Femur (tissue), 1 donor: ENCODE data around the gene NR2C1.

Experiments
- DNase-seq: peaks from one replicate; pipeline ENCODE4 v3.0.0-alpha.2; 2017

Gene NR2C1

GRCh38 chr12:95083938-95084337 lies 10.5 kb upstream of the NR2C1 start:
- DNase-seq = peak; percentile 35

DNA sequence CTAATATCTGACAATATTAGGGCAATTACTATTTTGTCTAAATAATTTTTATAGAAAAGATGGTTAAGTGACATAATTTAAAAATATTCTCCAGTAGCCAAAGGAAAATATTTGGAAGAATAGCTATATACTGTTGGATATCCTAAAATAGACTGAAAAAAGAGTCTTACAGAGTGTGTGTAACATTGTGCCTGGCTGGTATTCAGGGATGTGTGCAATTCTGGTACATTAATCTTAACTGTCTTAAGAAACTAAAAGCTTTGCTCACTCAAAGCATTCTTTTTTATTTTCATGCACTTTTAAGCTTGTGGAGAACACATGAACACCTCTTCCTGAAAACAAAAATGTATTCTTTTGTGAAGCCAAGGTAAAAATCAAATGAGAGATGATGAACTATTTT lies 10.1 kb upstream of the NR2C1 start:
- DNase-seq = no peak

GRCh38 chr12:95077341-95077740 lies 3.9 kb upstream of the NR2C1 start:
- no peak for DNase-seq

DNA sequence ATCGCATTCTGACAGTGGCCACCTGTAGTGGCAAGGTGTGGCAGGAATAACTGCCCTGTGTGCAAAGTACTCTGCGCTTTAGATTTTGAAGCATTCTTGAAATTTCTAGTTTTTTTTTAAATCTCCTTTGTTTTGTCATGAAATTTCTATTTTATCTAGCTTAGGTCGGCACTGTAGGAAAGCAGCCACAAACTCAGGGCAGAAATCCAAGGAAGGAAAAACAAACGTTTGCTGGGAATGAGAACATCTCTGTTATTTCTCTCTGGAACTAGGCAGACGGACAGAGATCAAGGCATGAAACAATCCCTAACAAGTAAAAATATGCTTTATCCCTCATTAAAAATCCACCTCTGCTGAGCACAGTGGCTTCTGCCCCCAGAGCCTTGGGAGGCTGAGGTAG lies 1.3 kb upstream of the NR2C1 start:
- no peak for DNase-seq

GRCh38 chr12:95073698-95074520 lies 491 bp upstream of the NR2C1 start:
- DNase-seq = no peak

DNA sequence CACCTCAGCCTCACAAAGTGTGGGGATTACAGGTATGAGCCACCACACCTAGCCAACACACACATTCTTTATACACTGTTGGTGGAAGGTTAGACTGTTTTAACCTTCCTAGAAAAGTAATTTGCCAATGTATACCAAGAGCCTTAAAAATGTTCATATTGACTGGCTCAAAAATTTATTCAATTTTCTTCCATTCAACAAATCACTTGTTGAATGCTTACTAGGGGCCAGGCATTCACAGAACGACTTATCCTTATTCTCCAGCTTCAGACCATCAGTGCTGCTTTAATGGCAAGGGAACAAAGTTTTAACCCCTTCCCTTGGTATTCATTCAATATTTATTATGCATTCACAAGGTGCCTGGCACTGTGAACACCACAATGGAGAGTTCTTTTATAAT lies 3.0 kb downstream of the NR2C1 start:
- no peak for DNase-seq

GRCh38 chr12:95066091-95066855 lies 7.1 kb downstream of the NR2C1 start:
- no peak for DNase-seq

DNA sequence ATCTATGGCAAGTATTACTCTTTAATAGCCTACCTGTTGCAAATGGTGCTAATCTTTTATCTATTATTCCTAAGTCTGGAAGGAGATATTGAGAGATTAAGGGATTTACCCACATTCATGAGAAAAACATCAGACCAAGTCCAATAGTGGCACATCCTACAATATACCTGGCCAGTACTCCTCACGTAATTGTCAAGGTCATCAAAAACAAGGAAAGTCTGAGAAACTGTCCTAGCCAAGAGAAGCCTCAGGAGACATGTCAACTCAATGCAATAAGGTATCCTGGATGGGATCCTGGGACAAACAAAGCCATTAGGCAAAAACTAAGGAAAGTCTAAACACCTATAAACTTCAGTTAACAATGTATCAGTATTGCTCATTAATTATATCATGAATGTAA lies 12.5 kb downstream of the NR2C1 start:
- no peak for DNase-seq

DNA sequence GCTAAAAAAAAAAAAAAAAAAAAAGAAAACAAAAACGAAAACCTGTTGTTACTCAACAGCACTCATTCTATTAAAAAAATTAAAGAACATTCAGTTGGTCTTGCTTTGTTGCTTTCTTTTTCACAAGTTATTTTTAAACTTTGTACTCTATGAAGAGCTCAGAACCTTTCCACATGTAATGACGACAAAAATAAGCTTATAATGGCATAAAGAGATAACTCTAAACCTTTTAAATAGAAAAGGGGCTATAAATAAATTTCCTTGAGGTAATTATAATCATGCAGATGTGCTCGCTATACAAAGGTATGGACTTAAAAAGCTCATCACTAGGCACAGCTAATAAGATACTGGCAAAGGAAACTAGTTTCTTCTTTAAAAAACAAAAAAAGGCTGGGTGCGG lies 13.4 kb downstream of the NR2C1 start:
- DNase-seq = no peak

DNA sequence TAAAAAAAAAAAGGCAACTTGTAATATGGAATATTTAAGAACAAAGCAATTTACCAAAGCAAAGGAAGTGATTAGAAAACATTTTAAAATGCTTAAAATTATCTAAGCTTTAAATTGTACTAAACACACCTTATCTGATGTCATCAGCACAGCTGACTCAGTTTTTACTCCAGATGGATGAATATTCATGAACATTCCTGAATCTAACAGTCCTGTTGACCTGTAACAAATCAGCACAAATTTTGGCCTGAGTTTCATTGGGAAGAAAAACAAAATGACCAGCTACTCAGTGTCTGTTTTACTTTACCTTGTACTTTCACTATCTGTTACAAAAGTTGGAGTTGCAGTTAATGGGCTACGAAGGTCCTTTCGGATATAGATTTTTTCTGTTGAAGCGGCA lies 16.0 kb downstream of the NR2C1 start:
- DNase-seq = no peak

DNA sequence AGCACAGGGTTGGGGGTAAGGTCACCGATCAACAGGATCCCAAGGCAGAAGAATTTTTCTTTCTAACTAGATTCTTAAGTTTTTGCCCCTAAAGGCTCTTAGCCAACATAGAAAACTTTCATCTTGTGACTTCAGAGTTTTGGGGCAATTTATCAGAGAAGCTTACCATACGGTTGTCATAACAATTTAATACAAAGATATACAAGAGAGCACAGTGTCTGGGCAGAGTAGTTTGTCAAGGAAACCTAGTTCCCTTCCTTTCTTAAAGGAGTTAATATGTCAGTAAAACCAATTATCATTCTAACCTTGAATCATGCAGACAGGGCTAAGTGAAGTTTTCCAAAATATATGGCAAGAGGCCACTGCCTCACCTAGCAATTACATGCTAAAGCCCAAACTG lies 18.4 kb downstream of the NR2C1 start:
- no peak for DNase-seq

GRCh38 chr12:95054206-95054605 lies 19.2 kb downstream of the NR2C1 start:
- DNase-seq = no peak

GRCh38 chr12:95051241-95051640 lies 22.2 kb downstream of the NR2C1 start:
- DNase-seq = no peak

DNA sequence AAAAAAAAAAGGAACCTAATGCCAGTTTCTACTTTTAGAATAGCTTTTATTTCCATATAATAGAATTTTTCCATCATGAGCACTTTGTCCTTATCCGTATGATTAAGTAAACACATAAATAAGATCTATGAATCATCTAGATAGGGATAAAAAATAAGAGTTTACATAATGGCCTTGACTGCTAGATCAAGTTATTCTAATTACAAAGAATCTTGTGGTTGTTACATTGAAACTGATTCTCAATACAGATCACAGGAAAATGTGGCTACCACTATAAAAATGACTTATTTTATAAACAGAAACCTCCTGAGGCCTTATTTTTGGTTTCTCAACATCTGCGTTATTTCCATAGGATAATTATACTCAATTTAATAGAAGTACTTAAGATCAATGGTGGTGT lies 35.5 kb downstream of the NR2C1 start:
- no peak for DNase-seq

GRCh38 chr12:95034750-95035149 lies 38.7 kb downstream of the NR2C1 start:
- DNase-seq = no peak

DNA sequence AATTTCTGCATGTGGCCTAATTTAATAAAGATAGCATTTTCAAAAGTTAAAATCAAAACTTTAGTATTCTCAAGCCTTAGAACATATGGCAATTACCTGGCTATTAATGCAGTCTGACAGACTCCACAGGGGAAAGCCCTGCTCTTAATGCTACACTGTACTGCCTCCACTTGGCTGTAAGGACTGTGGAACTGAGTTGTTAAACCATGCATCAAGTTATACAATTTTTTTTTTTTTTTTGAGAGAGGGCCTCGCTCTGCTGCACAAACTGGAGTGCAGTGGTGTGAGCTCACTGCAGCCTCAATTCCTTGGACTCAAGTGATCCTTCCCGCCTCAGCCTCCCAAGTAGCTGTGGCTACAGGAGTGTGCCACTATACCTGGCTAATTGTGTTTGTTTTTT lies 50.9 kb downstream of the NR2C1 start:
- DNase-seq = no peak

DNA sequence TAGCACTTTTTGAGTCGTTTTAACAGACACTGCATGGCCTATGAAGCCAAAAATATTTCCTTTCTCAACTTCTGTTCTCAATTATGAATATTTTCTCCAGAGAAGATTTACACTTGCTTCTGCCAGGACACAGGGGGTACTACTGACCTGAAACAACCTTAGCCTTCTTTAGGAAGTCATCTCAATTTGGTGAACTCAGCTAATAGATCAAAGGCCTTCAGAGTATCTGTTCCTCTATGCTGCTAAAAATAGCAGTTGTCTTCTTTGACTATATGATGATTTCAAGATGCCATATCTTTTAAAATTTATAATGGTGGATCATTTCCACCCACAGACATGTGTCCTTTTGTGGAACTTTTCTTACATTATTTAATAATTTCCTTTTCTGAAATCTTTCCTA lies 55.9 kb downstream of the NR2C1 start:
- no peak for DNase-seq

GRCh38 chr12:95016120-95016519 lies 57.3 kb downstream of the NR2C1 start:
- no peak for DNase-seq

GRCh38 chr12:95014554-95014953 lies 58.9 kb downstream of the NR2C1 start:
- no peak for DNase-seq

- no peak for DNase-seq
These were observed 67.2 kb downstream of the NR2C1 start for GRCh38 chr12:95006206-95006605.

DNA sequence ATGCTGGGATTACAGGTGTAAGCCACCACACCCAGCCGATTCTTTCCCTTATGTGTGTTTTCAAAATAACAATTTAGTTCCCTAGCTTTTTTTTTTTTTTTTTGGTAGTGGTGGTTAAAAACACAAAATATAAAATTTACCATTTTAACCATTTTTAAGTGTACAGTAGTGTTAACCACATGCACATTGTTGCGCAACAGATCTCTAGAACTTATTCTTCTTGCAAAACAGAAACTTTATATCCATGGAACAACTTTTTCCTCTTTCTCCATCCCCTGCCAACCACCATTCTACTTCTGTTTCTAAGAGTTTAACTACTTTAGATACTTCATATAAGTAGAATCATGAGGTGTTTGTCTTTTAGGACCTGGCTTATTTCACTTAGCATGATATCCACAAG lies 68.8 kb downstream of the NR2C1 start:
- DNase-seq = no peak

DNA sequence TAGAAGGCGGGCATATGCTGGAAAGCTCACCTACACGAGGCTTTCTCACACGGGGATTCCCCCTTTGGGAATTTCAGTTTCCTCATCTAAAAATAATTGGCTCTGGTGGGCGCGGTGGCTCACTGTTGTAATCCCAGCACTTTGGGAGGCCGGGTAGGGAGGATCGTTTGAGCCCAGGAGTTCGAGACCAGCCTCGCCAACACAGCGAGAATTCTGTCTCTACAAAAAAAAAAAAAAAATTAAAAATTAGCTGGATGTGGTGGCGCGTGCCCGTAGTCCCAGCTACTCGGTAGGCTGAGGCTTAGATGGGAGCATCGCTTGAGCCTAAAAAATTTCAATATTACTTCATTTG lies 69.5 kb downstream of the NR2C1 start:
- DNase-seq = no peak

GRCh38 chr12:95003213-95003920 lies 70.1 kb downstream of the NR2C1 start, which contains the start of gene NDUFA12:
NDUFA12 (minus strand) TSS chr12:95003697; CDS start chr12:95003680, 17 bp downstream.
- DNase-seq = peak; percentile 98

DNA sequence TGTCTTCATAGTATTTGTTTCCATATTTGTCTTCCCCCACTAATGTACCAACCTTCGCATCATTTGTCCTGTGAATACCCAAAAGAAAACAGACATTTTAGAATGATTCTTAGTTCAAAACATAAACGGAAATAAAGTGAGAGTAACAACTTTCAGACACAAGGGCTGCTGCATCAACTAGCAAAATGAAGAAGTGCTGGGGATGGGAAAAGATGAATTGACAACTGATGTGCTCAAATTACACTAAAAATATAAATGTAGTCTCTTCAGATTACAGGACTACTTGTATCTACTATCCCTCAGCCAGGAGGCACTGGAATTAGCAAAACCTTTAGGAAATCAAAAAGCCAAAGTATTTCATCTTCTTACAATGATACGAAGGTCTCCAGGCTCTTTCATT lies 70.7 kb downstream of the NR2C1 start:
- no peak for DNase-seq
